GM12892 (cell line): ENCODE results near the gene DLL4.

Experiments used
- POLR2A ChIP-seq: IDR thresholded peaks from 2 replicates; pipeline ENCODE4 v1.6.1; 2011; ENCODE audit warnings: low read depth, low read length, control low read depth
- POLR2AphosphoS5 ChIP-seq: IDR thresholded peaks from 2 replicates; pipeline ENCODE4 v1.6.1; 2011; ENCODE audit warnings: low read depth, low read length, control low read depth
- TAF1 ChIP-seq: IDR thresholded peaks from 2 replicates; pipeline ENCODE4 v1.6.1; 2011; ENCODE audit warnings: low read depth, mild to moderate bottlenecking, control low read depth, low read length, borderline replicate concordance

DNA sequence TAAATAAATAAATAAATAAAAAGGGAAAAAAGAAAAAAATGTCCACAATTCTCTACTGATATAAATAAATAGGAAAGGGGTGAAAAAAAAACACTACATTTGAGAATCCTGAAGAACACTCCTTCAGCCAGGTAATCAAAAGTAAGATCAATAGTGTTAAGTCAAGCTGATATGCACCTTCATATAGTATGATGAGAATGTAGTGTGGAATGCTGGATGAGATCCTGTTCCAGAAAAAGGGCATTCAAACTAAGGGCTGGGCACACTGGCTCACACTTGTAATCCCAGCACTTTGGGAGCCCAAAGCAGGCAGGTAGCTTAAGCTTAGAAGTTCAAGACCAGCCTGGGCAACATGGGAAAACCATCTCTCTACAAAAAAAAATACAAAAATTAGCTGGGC, 40.0 kb upstream of the DLL4 start:
- TF ChIP-seq POLR2A (no peak), POLR2AphosphoS5 (no peak), TAF1 (no peak)
